HepG2 (cell line): ENCODE data around the gene SLC22A7. TPM values are rescaled to one million over a fixed set of nuclear protein-coding genes. Genes with fewer than 3 reads are reported as not detected.

Experiments used
- AGO1 ChIP-seq: fragments of 200-400 bp; formaldehyde crosslinking; IDR thresholded peaks from 2 replicates; pipeline ENCODE4 v1.6.1; 2017; ENCODE audit warnings: mild to moderate bottlenecking, low read depth, low read length, moderate library complexity; ENCODE audit not compliant: poor library complexity, severe bottlenecking
- ARID2 ChIP-seq: sonication (generic); formaldehyde crosslinking; IDR thresholded peaks from 2 replicates; pipeline ENCODE4 v1.8.1; 2022; ENCODE audit warnings: mild to moderate bottlenecking, missing genetic modification reagents, borderline replicate concordance
- CREBL2 ChIP-seq: sonication (generic); formaldehyde crosslinking; IDR thresholded peaks from 2 replicates; pipeline ENCODE4 v1.8.1; 2023; ENCODE audit warnings: missing genetic modification reagents, mild to moderate bottlenecking, borderline replicate concordance
- FOSL2 ChIP-seq: sonication (generic); formaldehyde crosslinking; IDR thresholded peaks from 2 replicates; pipeline ENCODE4 v1.4.0; 2020; ENCODE audit warnings: missing genetic modification reagents
- MXD1 ChIP-seq: sonication (generic); formaldehyde crosslinking; IDR thresholded peaks from 2 replicates; pipeline ENCODE4 v1.4.0; 2020; ENCODE audit warnings: mild to moderate bottlenecking, missing genetic modification reagents
- NFIB ChIP-seq: sonication (generic); formaldehyde crosslinking; IDR thresholded peaks from 2 replicates; pipeline ENCODE4 v1.9.0; 2021; ENCODE audit warnings: missing genetic modification reagents, mild to moderate bottlenecking, borderline replicate concordance
- PRDM10 ChIP-seq: sonication (generic); formaldehyde crosslinking; IDR thresholded peaks from 2 replicates; pipeline ENCODE4 v1.4.0; 2020; ENCODE audit warnings: low read depth, missing genetic modification reagents
- RERE ChIP-seq: IDR thresholded peaks from 2 replicates; pipeline ENCODE4 v1.6.1; 2016; ENCODE audit warnings: low read depth, missing genetic modification reagents, missing compliant biosample characterization
- SP4 ChIP-seq: sonication (generic); formaldehyde crosslinking; IDR thresholded peaks from 2 replicates; pipeline ENCODE4 v1.8.1; 2023; ENCODE audit warnings: mild to moderate bottlenecking, missing genetic modification reagents
- TFDP2 ChIP-seq: sonication (generic); formaldehyde crosslinking; IDR thresholded peaks from 2 replicates; pipeline ENCODE4 v1.4.0; 2020; ENCODE audit warnings: missing genetic modification reagents
- TRIM22 ChIP-seq: fragments of 450-650 bp; IDR thresholded peaks from 2 replicates; pipeline ENCODE4 v1.6.1; 2017
- ZKSCAN1 ChIP-seq: fragments of 150-350 bp; IDR thresholded peaks from 2 replicates; pipeline ENCODE4 v1.6.1; 2014; ENCODE audit warnings: low read length
- ZNF329 ChIP-seq: sonication (generic); formaldehyde crosslinking; IDR thresholded peaks from 2 replicates; pipeline ENCODE4 v1.9.0; 2021; ENCODE audit warnings: low read depth, mild to moderate bottlenecking, missing genetic modification reagents
- ZNF550 ChIP-seq: sonication (generic); formaldehyde crosslinking; IDR thresholded peaks from 2 replicates; pipeline ENCODE4 v1.4.0; 2020; ENCODE audit warnings: mild to moderate bottlenecking, missing genetic modification reagents, borderline replicate concordance
- polyA plus RNA-seq, 8 experiments: library from polyadenylated mRNA; depleted of rRNA in 3 of 8; stranded (reverse) in 7 of 8; unstranded in 1 of 8; fragments of >200 nt; fragmentation: Illumina TruSeq in 4 of 8; extraction: Trizol in 4 of 8; gene quantifications; 2 replicates each; pipeline versions ENCODE4 v1.2.1 to v1.2.3, GENCODE V29; 2011 to 2016; ENCODE audit warnings: low read depth in 4 of 8, missing spikeins in 1 of 8, mixed read lengths in 1 of 8; ENCODE audit not compliant: insufficient read depth in 1 of 8
- total RNA-seq, 5 experiments: library from RNA; depleted of rRNA; stranded (reverse); fragments of >200 nt; fragmentation: Illumina TruSeq; extraction: Trizol; gene quantifications; 2 replicates each; pipeline ENCODE4 v1.2.3, GENCODE V29; 2016; ENCODE audit warnings: low read depth in 1 of 5

The SLC22A7 gene
- total and polyA plus RNA-seq, 2 of the 13 experiments (the other 11 are each of a cell fraction or from before 2014, with no cell fraction given) = 5.3 to 22.6 TPM

- TF ChIP-seq PRDM10 = 0 out of 2 replicates have a peak, but pooled peaks have one; percentile 49
- TF ChIP-seq FOSL2 (CRISPR knock-in tag) = no peak
- TF ChIP-seq TFDP2 = no peak
- TF ChIP-seq TRIM22 = no peak
- TF ChIP-seq ZNF550 (CRISPR knock-in tag) = 0 out of 2 replicates have a peak, but pooled peaks have one; percentile 44
- TF ChIP-seq CREBL2 (CRISPR knock-in tag) = no peak
- no peak for TF ChIP-seq ZNF329 (CRISPR knock-in tag)
- peak; percentile 63; the same call in 1 of the 2 replicates for TF ChIP-seq SP4 (CRISPR knock-in tag)
- TF ChIP-seq NFIB = no peak
- peak; percentile 23; the same call in 1 of the 2 replicates for TF ChIP-seq MXD1 (CRISPR knock-in tag)
- peak; percentile 77 for TF ChIP-seq AGO1
- TF ChIP-seq ARID2 (CRISPR knock-in tag) = no peak
- 0 out of 2 replicates have a peak, but pooled peaks have one; percentile 22 for TF ChIP-seq RERE (CRISPR knock-in tag)
- peak; percentile 99 for TF ChIP-seq ZKSCAN1
Measured at GRCh38 chr6:43308101-43308989, 10.3 kb downstream of the SLC22A7 start, which contains the start of gene CRIP3 (continued).
